ENCODE data around the gene SLC12A4.

DNA sequence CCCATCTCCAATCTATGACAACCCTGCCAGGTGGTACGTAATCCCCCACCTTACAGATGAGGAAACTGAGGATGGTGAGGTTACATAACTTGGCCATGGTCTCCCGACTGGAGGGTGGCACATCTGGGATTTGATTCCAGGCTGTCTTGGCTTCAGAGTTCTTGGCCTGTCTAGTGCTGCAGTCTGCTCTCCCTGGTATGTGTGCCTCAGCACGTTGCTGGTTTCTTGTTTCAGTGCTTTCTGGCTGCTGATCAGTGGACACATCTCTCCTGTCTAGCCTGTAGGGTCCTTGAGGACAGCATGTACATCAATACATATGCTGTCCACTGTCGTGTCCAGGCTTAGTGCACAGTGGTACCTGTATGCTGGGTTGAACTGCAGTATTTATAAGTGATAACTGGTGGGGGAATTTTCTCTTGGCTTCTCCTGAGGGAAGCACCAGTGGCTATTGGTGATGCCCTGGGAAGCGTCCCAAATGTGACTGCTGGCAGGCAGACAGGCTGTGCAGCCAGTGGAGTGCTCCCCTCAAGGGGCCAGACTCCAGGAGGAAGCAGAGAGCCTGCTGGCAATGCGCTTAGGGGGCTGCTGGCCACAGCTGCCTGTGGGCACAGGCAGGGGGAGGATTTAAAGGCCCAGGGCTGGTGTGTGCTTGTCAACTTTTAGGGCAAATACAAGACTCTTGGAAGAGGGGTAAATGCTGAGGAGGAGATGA is 51.1 kb downstream of the SLC12A4 start:
- TF ChIP-seq POLR2AphosphoS5 (IDR thresholded peaks at IDR 0.05) (no peak), POLR2A (IDR thresholded peaks at IDR 0.05; ENCODE audit: low read depth) (no peak), EP300 (IDR thresholded peaks at IDR 0.05) (no peak)
- TF ChIP-seq, protein P1, sequence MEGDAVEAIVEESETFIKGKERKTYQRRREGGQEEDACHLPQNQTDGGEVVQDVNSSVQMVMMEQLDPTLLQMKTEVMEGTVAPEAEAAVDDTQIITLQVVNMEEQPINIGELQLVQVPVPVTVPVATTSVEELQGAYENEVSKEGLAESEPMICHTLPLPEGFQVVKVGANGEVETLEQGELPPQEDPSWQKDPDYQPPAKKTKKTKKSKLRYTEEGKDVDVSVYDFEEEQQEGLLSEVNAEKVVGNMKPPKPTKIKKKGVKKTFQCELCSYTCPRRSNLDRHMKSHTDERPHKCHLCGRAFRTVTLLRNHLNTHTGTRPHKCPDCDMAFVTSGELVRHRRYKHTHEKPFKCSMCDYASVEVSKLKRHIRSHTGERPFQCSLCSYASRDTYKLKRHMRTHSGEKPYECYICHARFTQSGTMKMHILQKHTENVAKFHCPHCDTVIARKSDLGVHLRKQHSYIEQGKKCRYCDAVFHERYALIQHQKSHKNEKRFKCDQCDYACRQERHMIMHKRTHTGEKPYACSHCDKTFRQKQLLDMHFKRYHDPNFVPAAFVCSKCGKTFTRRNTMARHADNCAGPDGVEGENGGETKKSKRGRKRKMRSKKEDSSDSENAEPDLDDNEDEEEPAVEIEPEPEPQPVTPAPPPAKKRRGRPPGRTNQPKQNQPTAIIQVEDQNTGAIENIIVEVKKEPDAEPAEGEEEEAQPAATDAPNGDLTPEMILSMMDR (IDR thresholded peaks at IDR 0.05), result no peak
